Measurements from ENCODE around the gene NRG3.

DNA sequence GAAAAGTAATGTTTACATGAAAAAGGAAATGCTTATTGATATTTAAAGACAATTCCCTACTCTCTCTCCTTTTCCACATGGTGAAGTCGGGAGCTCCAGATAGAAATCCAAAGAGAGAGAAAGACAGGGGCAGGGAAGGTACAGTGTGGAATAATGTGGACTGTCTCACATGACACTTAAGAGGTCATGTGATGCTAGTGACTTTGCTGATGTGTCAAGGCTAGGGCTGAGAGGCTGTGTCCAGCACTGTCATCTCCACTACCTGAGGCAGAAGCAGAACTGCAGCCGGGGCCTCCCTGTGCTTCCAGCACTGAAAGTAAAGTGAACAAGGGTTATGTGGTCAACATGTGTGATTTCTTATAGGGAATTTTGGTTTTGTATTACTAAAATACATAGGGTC lies 26.0 kb downstream of the NRG3 start:
- no peak for TF ChIP-seq CTCF (IDR thresholded peaks at IDR 0.05)
- no peak for TF ChIP-seq POLR2A (IDR thresholded peaks at IDR 0.05)
